A549 (cell line): ENCODE data around the gene SLC38A2. TPM values are rescaled to one million over a fixed set of nuclear protein-coding genes. Genes with fewer than 3 reads are reported as not detected.

Experiments used
- BHLHE40 ChIP-seq: IDR thresholded peaks from 2 replicates; pipeline ENCODE4 v1.6.1; 2012; ENCODE audit warnings: low read depth, low read length, inconsistent platforms
- CBX2 ChIP-seq: fragments of 200-600 bp; sonication (generic); IDR thresholded peaks from 2 replicates; pipeline ENCODE4 v1.6.1; 2016; ENCODE audit warnings: low read depth, mild to moderate bottlenecking, borderline replicate concordance
- CEBPB ChIP-seq, 2 experiments: fragments of >200 bp in 1 of 2; sonication (Bioruptor Twin) in 1 of 2; formaldehyde crosslinking in 1 of 2; IDR thresholded peaks; 2 replicates each; pipeline ENCODE4 v1.6.1; 2012 to 2016
- CHD4 ChIP-seq: fragments of 200-600 bp; sonication (generic); IDR thresholded peaks from 2 replicates; pipeline ENCODE4 v1.6.1; 2016; ENCODE audit warnings: antibody characterized with exemption, mild to moderate bottlenecking, borderline replicate concordance
- FOXS1 ChIP-seq: fragments of 250-450 bp; sonication (Bioruptor Pico); IDR thresholded peaks from 2 replicates; pipeline ENCODE4 v1.5.0; 2020; ENCODE audit warnings: mild to moderate bottlenecking, moderate library complexity
- HEYL ChIP-seq: fragments of 250-450 bp; sonication (Bioruptor Pico); IDR thresholded peaks from 2 replicates; pipeline ENCODE4 v1.8.0; 2021; ENCODE audit warnings: mild to moderate bottlenecking, moderate library complexity
- HOXA7 ChIP-seq: fragments of 250-450 bp; sonication (Bioruptor Pico); IDR thresholded peaks from 2 replicates; pipeline ENCODE4 v1.5.0; 2020; ENCODE audit warnings: mild to moderate bottlenecking, moderate library complexity
- JUN ChIP-seq, 2 experiments: fragments of >200 bp; sonication (Bioruptor Twin); formaldehyde crosslinking; IDR thresholded peaks; 2 replicates in 1 of 2; 3 replicates in 1 of 2; pipeline ENCODE4 v1.6.1; 2016 to 2017
- JUNB ChIP-seq: fragments of >200 bp; sonication (Bioruptor Twin); formaldehyde crosslinking; IDR thresholded peaks from 2 replicates; pipeline ENCODE4 v1.6.1; 2016
- KDM1A ChIP-seq: fragments of 200-600 bp; sonication (generic); IDR thresholded peaks from 2 replicates; pipeline ENCODE4 v1.6.1; 2016; ENCODE audit warnings: low read depth, mild to moderate bottlenecking
- MAZ ChIP-seq: fragments of 150-350 bp; IDR thresholded peaks from 2 replicates; pipeline ENCODE4 v1.6.1; 2014; ENCODE audit warnings: antibody characterized with exemption, low read depth, low read length, borderline replicate concordance
- MYC ChIP-seq: IDR thresholded peaks from 2 replicates; pipeline ENCODE4 v1.6.1; 2012; ENCODE audit warnings: mild to moderate bottlenecking, inconsistent platforms, low read length, improper control_type of control experiment, borderline replicate concordance
- PHF8 ChIP-seq: fragments of 200-600 bp; sonication (generic); IDR thresholded peaks from 2 replicates; pipeline ENCODE4 v1.6.1; 2016; ENCODE audit warnings: low read depth, mild to moderate bottlenecking, antibody characterized with exemption, moderate library complexity, borderline replicate concordance
- RARB ChIP-seq: fragments of 250-450 bp; sonication (Bioruptor Pico); IDR thresholded peaks from 2 replicates; pipeline ENCODE4 v1.8.0; 2021; ENCODE audit warnings: mild to moderate bottlenecking, moderate library complexity
- RCOR1 ChIP-seq: fragments of 150-350 bp; IDR thresholded peaks from 2 replicates; pipeline ENCODE4 v1.6.1; 2014; ENCODE audit warnings: antibody characterized with exemption, low read length, low read depth
- SMC3 ChIP-seq: fragments of >200 bp; sonication (Bioruptor Twin); formaldehyde crosslinking; IDR thresholded peaks from 3 replicates; pipeline ENCODE4 v1.6.1; 2018; ENCODE audit warnings: inconsistent platforms
- TFCP2L1 ChIP-seq: fragments of 250-450 bp; sonication (Bioruptor Pico); IDR thresholded peaks from 2 replicates; pipeline ENCODE4 v1.5.0; 2021; ENCODE audit warnings: mild to moderate bottlenecking
- TP53 ChIP-seq: fragments of 250-450 bp; sonication (Bioruptor Pico); IDR thresholded peaks from 2 replicates; pipeline ENCODE4 v1.5.0; 2021; ENCODE audit warnings: mild to moderate bottlenecking, moderate library complexity
- ZC3H11A ChIP-seq: fragments of 450-650 bp; IDR thresholded peaks from 2 replicates; pipeline ENCODE4 v1.6.1; 2014; ENCODE audit warnings: antibody characterized with exemption, mild to moderate bottlenecking
- ZFP36 ChIP-seq: fragments of 450-650 bp; IDR thresholded peaks from 2 replicates; pipeline ENCODE4 v1.6.1; 2014; ENCODE audit warnings: borderline replicate concordance; ENCODE audit not compliant: partially characterized antibody
- polyA plus RNA-seq, 4 experiments: library from polyadenylated mRNA; depleted of rRNA in 3 of 4; stranded (reverse); fragments of >200 nt; fragmentation: RNase III in 1 of 4; extraction: RNeasy Plus Mini Kit Qiagen cat#74134 plus additional on column Dnase treatment in 1 of 4; gene quantifications; 2 replicates in 3 of 4; 3 replicates in 1 of 4; pipeline ENCODE4 v1.2.3, GENCODE V29; 2011 to 2017
- TF ChIP-seq, protein P1 (sequence below): fragments of 250-450 bp; sonication (Bioruptor Pico); IDR thresholded peaks from 2 replicates; pipeline ENCODE4 v1.5.0; 2021; ENCODE audit warnings: mild to moderate bottlenecking, moderate library complexity, borderline replicate concordance
- TF ChIP-seq, protein P2 (sequence below): fragments of >200 bp; sonication (Bioruptor Twin); formaldehyde crosslinking; IDR thresholded peaks from 3 replicates; pipeline ENCODE4 v1.6.1; 2016
- TF ChIP-seq, protein P3 (sequence below): fragments of 250-450 bp; sonication (Bioruptor Pico); IDR thresholded peaks from 2 replicates; pipeline ENCODE4 v1.5.0; 2020; ENCODE audit warnings: low read depth, mild to moderate bottlenecking, moderate library complexity
- TF ChIP-seq, protein P4 (sequence below): IDR thresholded peaks from 2 replicates; pipeline ENCODE4 v1.6.1; 2012; ENCODE audit warnings: low read depth, borderline replicate concordance

SLC38A2 gene
- polyA plus RNA-seq, 2 of the 4 experiments (the other 2 are of a cell fraction) = 187 to 519 TPM

DNA sequence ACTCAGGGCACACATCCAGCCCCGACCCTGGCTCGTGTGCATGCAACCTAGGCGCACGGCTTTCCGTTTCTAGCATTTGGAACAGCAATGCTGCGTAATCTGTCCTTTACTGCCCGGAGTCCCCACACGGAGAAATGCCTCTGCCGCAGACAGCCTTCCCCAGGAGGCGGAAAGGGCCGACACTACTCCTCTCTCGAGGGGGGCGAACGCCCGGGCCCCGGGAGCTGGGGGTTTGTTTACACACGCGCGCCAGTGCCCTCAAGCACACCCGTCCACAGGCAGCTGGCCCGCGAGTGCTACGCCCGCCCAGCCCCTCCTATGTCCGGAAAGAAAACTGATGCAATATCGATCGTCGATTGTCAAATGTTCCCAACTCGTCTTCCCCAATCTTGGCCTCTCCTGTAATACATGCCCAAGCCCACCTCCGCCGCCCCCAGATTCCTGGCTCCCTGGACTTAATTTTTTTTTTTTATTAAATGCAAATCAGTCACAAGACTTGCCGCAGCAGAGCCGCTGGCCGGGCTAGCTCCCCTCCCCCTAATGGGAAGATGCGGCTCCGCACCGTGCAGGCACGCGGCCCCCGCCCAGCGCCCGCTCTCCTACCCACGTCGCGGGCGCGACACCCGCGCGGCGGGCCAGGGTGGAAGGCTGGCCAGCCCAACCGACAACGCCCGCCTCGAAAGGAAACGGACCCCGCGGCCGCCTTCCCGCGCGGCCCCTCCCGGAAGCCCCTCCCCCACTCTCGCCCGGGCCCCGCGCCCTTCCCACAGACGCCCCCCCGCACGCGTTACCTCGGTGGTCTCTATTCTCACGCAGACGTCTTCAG lies 642 bp downstream of the SLC38A2 start (continued):
- TF ChIP-seq, protein P1, sequence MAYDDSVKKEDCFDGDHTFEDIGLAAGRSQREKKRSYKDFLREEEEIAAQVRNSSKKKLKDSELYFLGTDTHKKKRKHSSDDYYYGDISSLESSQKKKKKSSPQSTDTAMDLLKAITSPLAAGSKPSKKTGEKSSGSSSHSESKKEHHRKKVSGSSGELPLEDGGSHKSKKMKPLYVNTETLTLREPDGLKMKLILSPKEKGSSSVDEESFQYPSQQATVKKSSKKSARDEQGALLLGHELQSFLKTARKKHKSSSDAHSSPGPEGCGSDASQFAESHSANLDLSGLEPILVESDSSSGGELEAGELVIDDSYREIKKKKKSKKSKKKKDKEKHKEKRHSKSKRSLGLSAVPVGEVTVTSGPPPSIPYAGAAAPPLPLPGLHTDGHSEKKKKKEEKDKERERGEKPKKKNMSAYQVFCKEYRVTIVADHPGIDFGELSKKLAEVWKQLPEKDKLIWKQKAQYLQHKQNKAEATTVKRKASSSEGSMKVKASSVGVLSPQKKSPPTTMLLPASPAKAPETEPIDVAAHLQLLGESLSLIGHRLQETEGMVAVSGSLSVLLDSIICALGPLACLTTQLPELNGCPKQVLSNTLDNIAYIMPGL (CRISPR knock-in tag) = 0 out of 2 replicates have a peak, but pooled peaks have one; percentile 6
- TF ChIP-seq CEBPB (IDR thresholded peaks at IDR 0.05) = peak; percentile 57 to 82; a peak in 3 of 4 replicates
- TF ChIP-seq CBX2 = no peak
- no peak for TF ChIP-seq RCOR1
- TF ChIP-seq, protein P2, sequence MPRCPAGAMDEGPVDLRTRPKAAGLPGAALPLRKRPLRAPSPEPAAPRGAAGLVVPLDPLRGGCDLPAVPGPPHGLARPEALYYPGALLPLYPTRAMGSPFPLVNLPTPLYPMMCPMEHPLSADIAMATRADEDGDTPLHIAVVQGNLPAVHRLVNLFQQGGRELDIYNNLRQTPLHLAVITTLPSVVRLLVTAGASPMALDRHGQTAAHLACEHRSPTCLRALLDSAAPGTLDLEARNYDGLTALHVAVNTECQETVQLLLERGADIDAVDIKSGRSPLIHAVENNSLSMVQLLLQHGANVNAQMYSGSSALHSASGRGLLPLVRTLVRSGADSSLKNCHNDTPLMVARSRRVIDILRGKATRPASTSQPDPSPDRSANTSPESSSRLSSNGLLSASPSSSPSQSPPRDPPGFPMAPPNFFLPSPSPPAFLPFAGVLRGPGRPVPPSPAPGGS = no peak
- TF ChIP-seq SMC3 = no peak
- TF ChIP-seq BHLHE40 = no peak
- peak; percentile 78 for TF ChIP-seq RARB (CRISPR knock-in tag)
- TF ChIP-seq, protein P3, sequence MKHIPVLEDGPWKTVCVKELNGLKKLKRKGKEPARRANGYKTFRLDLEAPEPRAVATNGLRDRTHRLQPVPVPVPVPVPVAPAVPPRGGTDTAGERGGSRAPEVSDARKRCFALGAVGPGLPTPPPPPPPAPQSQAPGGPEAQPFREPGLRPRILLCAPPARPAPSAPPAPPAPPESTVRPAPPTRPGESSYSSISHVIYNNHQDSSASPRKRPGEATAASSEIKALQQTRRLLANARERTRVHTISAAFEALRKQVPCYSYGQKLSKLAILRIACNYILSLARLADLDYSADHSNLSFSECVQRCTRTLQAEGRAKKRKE (CRISPR knock-in tag) = no peak
- TF ChIP-seq MAZ = no peak
- TF ChIP-seq KDM1A = no peak
- 0 out of 2 replicates have a peak, but pooled peaks have one; percentile 8 for TF ChIP-seq HEYL
- TF ChIP-seq CHD4 = no peak
- TF ChIP-seq TP53 (CRISPR knock-in tag) = peak; percentile 83; the same call in 1 of the 2 replicates
- peak; percentile 27 for TF ChIP-seq HOXA7 (CRISPR knock-in tag)
- no peak; a peak in 2 of 5 replicates for TF ChIP-seq JUN (IDR thresholded peaks at IDR 0.05)
- TF ChIP-seq PHF8 = no peak
- TF ChIP-seq ZFP36 = no peak
- TF ChIP-seq FOXS1 (CRISPR knock-in tag) = no peak
- TF ChIP-seq, protein P4, sequence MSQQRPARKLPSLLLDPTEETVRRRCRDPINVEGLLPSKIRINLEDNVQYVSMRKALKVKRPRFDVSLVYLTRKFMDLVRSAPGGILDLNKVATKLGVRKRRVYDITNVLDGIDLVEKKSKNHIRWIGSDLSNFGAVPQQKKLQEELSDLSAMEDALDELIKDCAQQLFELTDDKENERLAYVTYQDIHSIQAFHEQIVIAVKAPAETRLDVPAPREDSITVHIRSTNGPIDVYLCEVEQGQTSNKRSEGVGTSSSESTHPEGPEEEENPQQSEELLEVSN = peak; percentile 5; the same call in 1 of the 2 replicates
- TF ChIP-seq JUNB = no peak
- peak; percentile 95 for TF ChIP-seq TFCP2L1
- no peak for TF ChIP-seq MYC
- TF ChIP-seq ZC3H11A = no peak
